ENCODE measurements around the gene PATZ1. TPM values are rescaled to one million over a fixed set of nuclear protein-coding genes. Genes with fewer than 3 reads are reported as not detected.

PATZ1 gene
- polyA plus RNA-seq, 1 of the 3 experiments (the other 2 are of a cell fraction), result 21.8 TPM

DNA sequence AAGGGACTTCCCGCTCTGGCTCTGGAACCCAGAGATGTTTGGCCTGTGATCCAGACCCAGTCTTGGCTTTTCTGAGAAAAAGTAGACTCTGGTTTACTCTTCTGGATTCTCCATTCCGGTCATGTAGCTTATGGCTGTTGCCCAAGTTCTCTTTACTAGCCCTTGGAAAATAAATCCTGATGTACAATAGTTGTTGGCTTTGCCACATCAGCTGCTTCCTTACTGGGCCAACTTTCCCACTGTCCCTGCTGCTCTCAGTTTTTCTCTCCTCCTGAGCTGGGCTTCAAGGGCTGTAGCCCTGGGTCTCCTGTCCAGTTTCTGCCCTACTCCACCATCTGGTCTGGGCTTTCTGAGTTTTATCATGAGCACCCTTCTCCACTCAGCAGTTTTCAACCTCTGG, 12.5 kb downstream of the PATZ1 start:
- Histone ChIP-seq H3F3A (replicated peaks; ENCODE audit: insufficient read depth) (peaks cover 16% of the 10 kb centered on the region), H3K79me2 (ENCODE audit: insufficient read depth) (peaks cover 43% of the 10 kb centered on the region), H3K36me3 (replicated peaks in 1 of 2; ENCODE audit: control insufficient read depth in 1 of 2, insufficient read depth in 2 of 2, low read length in 1 of 2) (peaks cover 51 to 79% of the 10 kb centered on the region in 2 experiments), H3K9ac (no peak overlapping the region), H4K20me1 (ENCODE audit: insufficient read depth) (peaks cover 13% of the 10 kb centered on the region; the same call in 1 of the 2 replicates), H3K9me3 (no peaks in the 10 kb centered on the region), H3K27me3 (ENCODE audit: insufficient read depth) (no peaks in the 10 kb centered on the region), H3K4me2 (no peak overlapping the region), H3K27ac (ENCODE audit: low read depth in 2 of 2, low read length in 1 of 2) (peak overlapping the region in 1 of 2 experiments; percentile 1; a peak in 1 of 4 replicates), H3K4me3 (ENCODE audit: low read depth in 2 of 2, low read length in 1 of 2) (no peak overlapping the region), H2AFZ (ENCODE audit: low read depth) (no peak overlapping the region), H3K9me2 (no peaks in the 10 kb centered on the region), H3K4me1 (ENCODE audit: control insufficient read depth in 1 of 2, insufficient read depth in 2 of 2, low read depth in 1 of 2, low read length in 1 of 2) (no peaks in the 10 kb centered on the region; a peak in 1 of 4 replicates)
- TF ChIP-seq, protein P1, sequence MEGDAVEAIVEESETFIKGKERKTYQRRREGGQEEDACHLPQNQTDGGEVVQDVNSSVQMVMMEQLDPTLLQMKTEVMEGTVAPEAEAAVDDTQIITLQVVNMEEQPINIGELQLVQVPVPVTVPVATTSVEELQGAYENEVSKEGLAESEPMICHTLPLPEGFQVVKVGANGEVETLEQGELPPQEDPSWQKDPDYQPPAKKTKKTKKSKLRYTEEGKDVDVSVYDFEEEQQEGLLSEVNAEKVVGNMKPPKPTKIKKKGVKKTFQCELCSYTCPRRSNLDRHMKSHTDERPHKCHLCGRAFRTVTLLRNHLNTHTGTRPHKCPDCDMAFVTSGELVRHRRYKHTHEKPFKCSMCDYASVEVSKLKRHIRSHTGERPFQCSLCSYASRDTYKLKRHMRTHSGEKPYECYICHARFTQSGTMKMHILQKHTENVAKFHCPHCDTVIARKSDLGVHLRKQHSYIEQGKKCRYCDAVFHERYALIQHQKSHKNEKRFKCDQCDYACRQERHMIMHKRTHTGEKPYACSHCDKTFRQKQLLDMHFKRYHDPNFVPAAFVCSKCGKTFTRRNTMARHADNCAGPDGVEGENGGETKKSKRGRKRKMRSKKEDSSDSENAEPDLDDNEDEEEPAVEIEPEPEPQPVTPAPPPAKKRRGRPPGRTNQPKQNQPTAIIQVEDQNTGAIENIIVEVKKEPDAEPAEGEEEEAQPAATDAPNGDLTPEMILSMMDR (IDR thresholded peaks at IDR 0.05), result no peak
- TF ChIP-seq, protein P2, sequence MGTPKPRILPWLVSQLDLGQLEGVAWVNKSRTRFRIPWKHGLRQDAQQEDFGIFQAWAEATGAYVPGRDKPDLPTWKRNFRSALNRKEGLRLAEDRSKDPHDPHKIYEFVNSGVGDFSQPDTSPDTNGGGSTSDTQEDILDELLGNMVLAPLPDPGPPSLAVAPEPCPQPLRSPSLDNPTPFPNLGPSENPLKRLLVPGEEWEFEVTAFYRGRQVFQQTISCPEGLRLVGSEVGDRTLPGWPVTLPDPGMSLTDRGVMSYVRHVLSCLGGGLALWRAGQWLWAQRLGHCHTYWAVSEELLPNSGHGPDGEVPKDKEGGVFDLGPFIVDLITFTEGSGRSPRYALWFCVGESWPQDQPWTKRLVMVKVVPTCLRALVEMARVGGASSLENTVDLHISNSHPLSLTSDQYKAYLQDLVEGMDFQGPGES (IDR thresholded peaks at IDR 0.05; ENCODE audit: low read depth, low read length), result no peak
- TF ChIP-seq GABPA (IDR thresholded peaks at IDR 0.05; ENCODE audit: low read depth), result no peak
- TF ChIP-seq, protein P3, sequence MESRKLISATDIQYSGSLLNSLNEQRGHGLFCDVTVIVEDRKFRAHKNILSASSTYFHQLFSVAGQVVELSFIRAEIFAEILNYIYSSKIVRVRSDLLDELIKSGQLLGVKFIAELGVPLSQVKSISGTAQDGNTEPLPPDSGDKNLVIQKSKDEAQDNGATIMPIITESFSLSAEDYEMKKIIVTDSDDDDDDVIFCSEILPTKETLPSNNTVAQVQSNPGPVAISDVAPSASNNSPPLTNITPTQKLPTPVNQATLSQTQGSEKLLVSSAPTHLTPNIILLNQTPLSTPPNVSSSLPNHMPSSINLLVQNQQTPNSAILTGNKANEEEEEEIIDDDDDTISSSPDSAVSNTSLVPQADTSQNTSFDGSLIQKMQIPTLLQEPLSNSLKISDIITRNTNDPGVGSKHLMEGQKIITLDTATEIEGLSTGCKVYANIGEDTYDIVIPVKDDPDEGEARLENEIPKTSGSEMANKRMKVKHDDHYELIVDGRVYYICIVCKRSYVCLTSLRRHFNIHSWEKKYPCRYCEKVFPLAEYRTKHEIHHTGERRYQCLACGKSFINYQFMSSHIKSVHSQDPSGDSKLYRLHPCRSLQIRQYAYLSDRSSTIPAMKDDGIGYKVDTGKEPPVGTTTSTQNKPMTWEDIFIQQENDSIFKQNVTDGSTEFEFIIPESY (IDR thresholded peaks at IDR 0.05; ENCODE audit: borderline replicate concordance, low read depth), result no peak
- POLR2A ChIA-PET, result interaction anchor here (0.6 kb wide), 1 partner anchor 14 kb away, joined by 3 read pairs; no protein-coding TSS in a partner anchor
- 100% methylated on average over 2 of the region's 2 CpGs for WGBS (ENCODE audit: low lambda C conversion rate)
- DNase-seq, result no peak
- CTCF ChIA-PET, result interaction anchor here (1.0 to 2.7 kb wide), 2 partner anchors 20 to 123 kb away, joined by 3 to 17 read pairs; no protein-coding TSS in a partner anchor

DNA sequence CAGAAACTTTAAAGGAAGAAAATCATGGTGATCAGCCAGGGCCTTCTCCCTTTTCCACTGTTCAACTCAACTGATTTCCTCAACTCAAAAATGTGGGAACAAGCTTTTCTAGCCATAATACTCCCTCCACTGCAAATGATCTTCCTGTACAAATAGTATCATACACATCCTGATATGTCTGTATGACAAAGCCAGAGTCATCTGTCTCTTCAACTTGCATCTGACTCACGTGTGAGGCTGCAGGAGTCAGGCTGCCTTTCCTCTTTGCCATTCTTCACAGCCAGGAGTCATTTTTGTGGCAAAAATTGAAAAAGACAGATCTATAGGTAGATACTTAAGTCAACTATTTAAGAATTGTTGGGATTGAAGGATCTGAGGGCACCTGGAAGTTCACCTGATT, 13.3 kb downstream of the PATZ1 start:
- H3K36me3 ChIP-seq (replicated peaks in 1 of 2; ENCODE audit: control insufficient read depth in 1 of 2, insufficient read depth in 2 of 2, low read length in 1 of 2), result peaks cover 46 to 79% of the 10 kb centered on the region in 2 experiments
- WGBS (ENCODE audit: low lambda C conversion rate), result 37% methylated on average over 1 of the region's 1 CpG
- H3K9me3 ChIP-seq, result no peaks in the 10 kb centered on the region
- no peaks in the 10 kb centered on the region for H3K4me1 ChIP-seq (ENCODE audit: control insufficient read depth in 1 of 2, insufficient read depth in 2 of 2, low read depth in 1 of 2, low read length in 1 of 2)
- H3K4me2 ChIP-seq, result no peak overlapping the region
- no peaks in the 10 kb centered on the region for H3K27me3 ChIP-seq (ENCODE audit: insufficient read depth)
- POLR2A ChIA-PET, result no interaction called here
- peak overlapping the region in 1 of 2 experiments; percentile 27; a peak in 1 of 4 replicates for H3K27ac ChIP-seq (ENCODE audit: low read depth in 2 of 2, low read length in 1 of 2)
- no peak overlapping the region for H3K4me3 ChIP-seq (ENCODE audit: low read depth in 2 of 2, low read length in 1 of 2)
- TF ChIP-seq EZH2phosphoT487 (IDR thresholded peaks at IDR 0.05; ENCODE audit: borderline replicate concordance, low read depth) (no peak), RXRA (IDR thresholded peaks at IDR 0.05; ENCODE audit: borderline replicate concordance, low read depth) (no peak), FOSL2 (IDR thresholded peaks at IDR 0.05; ENCODE audit: borderline replicate concordance, low read depth) (no peak), JUND (IDR thresholded peaks at IDR 0.05) (no peak), POLR2AphosphoS5 (IDR thresholded peaks at IDR 0.05; ENCODE audit: low read depth, low read length) (no peak), EP300 (IDR thresholded peaks at IDR 0.05; ENCODE audit: borderline replicate concordance in 1 of 2, low read depth in 1 of 2, low read length in 1 of 2) (no peak), GABPA (IDR thresholded peaks at IDR 0.05; ENCODE audit: low read depth) (no peak), ELF1 (IDR thresholded peaks at IDR 0.05) (no peak), NFIC (IDR thresholded peaks at IDR 0.05; ENCODE audit: borderline replicate concordance) (no peak)
- TF ChIP-seq, protein P4, sequence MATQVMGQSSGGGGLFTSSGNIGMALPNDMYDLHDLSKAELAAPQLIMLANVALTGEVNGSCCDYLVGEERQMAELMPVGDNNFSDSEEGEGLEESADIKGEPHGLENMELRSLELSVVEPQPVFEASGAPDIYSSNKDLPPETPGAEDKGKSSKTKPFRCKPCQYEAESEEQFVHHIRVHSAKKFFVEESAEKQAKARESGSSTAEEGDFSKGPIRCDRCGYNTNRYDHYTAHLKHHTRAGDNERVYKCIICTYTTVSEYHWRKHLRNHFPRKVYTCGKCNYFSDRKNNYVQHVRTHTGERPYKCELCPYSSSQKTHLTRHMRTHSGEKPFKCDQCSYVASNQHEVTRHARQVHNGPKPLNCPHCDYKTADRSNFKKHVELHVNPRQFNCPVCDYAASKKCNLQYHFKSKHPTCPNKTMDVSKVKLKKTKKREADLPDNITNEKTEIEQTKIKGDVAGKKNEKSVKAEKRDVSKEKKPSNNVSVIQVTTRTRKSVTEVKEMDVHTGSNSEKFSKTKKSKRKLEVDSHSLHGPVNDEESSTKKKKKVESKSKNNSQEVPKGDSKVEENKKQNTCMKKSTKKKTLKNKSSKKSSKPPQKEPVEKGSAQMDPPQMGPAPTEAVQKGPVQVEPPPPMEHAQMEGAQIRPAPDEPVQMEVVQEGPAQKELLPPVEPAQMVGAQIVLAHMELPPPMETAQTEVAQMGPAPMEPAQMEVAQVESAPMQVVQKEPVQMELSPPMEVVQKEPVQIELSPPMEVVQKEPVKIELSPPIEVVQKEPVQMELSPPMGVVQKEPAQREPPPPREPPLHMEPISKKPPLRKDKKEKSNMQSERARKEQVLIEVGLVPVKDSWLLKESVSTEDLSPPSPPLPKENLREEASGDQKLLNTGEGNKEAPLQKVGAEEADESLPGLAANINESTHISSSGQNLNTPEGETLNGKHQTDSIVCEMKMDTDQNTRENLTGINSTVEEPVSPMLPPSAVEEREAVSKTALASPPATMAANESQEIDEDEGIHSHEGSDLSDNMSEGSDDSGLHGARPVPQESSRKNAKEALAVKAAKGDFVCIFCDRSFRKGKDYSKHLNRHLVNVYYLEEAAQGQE (IDR thresholded peaks at IDR 0.05; ENCODE audit: low read depth, low read length), result no peak
- TF ChIP-seq, protein P3 (IDR thresholded peaks at IDR 0.05; ENCODE audit: borderline replicate concordance, low read depth), result no peak
- H4K20me1 ChIP-seq (ENCODE audit: insufficient read depth), result peaks cover 6% of the 10 kb centered on the region; the same call in 1 of the 2 replicates
- no peak for DNase-seq
- no peak overlapping the region for H2AFZ ChIP-seq (ENCODE audit: low read depth)
- H3K9ac ChIP-seq, result no peak overlapping the region
- H3F3A ChIP-seq (replicated peaks; ENCODE audit: insufficient read depth), result peaks cover 16% of the 10 kb centered on the region
- H3K9me2 ChIP-seq, result no peaks in the 10 kb centered on the region
- H3K79me2 ChIP-seq (ENCODE audit: insufficient read depth), result peaks cover 41% of the 10 kb centered on the region
- CTCF ChIA-PET, result interaction anchor here (1.0 kb wide), 1 partner anchor 18 kb away, joined by 4 read pairs; no protein-coding TSS in a partner anchor

Measured in SK-N-SH (cell line).